SH-SY5Y (cell line): ENCODE results near the gene SCIMP.

ENCODE experiments used
- GATA2 ChIP-seq: IDR thresholded peaks from 2 replicates; pipeline ENCODE4 v1.6.1; 2011; ENCODE audit warnings: mild to moderate bottlenecking, low read depth, low read length
- GATA3 ChIP-seq: IDR thresholded peaks from 2 replicates; pipeline ENCODE4 v1.6.1; 2011; ENCODE audit warnings: low read depth, mild to moderate bottlenecking, low read length, moderate library complexity

Gene SCIMP

DNA sequence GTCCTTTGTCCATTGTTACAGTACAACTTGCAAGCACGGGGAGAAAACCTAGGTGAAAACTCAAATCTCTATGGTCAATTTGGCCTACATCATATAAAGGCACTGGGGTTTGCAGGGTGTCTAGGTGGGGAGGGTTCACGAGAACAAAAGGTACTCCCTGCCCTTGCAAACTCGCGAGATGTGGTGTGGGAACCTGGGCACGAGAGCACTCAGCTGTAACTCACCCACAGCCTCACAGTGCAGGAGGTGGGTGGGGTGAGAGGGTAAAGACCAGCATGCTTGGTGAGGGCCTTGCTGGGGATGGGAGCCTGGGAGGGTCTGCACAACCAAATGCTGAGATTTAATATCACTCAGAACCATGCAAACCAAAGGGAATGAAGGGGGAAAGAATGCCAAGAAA is 24.6 kb downstream of the SCIMP start:
- no peak for TF ChIP-seq GATA2
- no peak for TF ChIP-seq GATA3

DNA sequence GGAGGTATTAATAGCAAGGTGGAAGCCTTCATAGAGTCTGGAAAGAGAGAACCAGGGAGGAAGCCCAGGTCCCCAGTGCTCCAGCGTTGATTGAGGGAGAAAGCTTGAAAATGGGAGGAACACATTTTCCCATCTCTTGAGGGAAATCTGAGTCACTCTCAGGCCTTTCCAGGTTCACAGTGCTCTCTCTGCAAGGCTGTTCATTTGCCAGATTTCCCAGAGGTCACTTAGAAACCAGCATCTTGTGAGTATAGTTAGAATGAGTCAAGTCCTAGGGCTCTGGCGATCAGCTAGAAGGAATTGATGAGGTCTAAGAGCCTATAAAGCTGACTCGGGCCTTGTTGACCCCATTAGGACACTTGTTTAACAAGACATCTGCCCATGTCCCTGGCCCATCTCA is 25.3 kb downstream of the SCIMP start:
- TF ChIP-seq GATA2 (no peak), GATA3 (no peak)

DNA sequence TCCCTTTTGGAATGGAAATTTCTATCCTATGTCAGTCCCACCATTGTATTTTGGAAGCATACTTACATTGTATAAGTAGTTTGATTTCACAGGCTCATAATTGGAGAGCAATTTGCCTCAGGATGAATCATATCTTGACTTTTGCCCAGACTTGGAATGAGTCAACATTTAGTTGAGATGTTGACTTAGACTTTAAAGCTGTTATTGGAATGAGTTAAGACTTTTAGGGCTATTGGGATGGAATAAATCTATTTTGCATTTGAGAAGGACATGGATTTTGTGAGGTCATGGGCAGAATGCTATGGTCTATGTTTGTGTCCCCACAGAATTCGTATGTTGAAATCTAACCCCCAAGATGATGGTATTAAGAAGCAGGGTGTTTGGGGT is 30.8 kb downstream of the SCIMP start:
- TF ChIP-seq GATA2 = no peak
- TF ChIP-seq GATA3 = no peak

DNA sequence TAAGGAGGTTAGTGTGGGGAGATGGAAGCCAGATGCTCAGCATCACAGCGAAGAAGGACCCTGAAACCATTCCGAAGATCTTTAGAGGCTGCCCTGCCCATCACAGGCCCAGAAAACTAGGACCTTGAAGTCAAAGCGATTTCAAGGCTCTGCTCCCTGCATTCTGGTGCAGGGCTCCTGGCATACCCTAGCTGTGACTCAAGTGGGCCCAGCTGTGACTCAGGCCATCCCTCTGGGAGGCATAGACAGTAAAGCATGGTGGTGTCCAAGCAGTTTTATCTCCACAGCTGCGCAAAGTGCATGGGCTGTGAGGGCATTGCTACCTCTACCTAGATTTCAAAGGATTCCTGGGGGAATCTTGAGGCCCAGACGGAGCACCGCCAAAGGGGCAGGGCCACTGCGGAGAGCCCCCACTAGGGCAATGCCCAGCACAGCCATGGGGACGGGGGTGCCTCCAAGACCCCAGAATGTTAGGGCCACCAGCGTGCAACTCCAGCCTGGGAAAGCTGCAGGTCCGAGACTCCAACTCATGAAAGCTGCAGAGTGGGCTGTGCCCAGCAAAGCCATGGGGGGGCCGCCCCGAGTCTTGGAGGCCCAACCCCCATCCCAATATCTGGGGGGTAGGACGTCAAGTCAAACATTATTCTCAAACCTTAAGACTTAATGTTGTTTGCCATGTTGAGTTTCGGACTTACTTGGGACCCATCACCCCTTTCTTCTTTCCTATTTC is 31.3 kb downstream of the SCIMP start:
- TF ChIP-seq GATA3 (no peak), GATA2 (no peak)

DNA sequence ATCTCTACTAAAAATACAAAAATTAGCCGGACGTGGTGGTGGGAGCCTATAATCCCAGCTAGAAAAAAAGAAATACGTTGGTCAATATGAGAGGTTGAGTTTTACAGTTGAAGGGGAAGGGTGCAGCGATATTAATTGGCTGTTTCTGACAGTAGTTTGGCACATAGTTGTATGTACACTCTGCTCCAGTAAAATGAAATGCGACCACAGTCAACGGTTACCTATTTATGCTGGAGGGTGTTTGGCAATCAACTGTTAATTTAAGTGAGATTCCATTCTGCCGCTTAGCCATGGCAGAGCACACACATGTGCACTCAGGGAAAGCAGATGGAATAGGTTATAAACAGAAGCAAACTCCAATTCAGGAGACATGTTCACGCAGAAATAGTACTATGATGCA is 33.6 kb downstream of the SCIMP start:
- TF ChIP-seq GATA2 (no peak), GATA3 (no peak)

DNA sequence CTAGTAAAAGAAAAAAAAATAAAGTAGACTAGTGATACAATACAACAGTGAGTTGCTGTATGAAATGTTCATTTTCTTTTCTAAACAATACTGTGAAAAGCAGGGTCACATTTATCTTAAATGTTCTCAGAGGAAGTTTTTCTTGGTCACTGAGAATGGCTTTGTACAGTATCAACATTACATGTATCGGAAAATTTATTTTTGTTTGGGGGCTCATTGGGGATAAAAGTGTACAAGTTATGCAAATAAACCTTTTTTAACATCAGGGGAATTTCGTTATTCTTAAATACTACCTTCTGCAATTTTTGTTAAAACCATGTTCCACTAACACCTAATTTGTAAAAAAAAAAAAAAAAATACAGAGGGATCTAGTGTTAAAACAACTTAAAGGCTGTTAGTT is 34.3 kb downstream of the SCIMP start:
- TF ChIP-seq GATA2 = no peak
- TF ChIP-seq GATA3 = no peak

DNA sequence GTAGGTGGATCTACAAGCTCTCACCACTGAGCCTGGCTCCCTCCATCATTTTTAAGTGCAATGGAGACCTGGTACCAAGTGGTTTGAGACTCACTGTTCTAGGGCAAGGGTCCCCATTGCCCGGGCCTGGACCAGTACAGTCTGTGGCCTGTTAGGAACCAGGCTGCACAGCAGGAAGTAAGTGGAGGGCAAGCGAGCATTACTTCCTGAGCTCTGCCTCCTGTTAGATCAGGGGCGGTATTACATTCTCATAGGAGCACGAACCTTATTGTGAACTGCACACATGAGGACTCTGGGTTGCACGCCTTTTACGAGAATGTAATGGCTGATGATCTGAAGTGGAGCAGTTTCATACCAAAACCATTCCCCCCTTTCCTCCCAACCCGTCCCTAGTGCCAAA is 36.2 kb downstream of the SCIMP start:
- no peak for TF ChIP-seq GATA2
- TF ChIP-seq GATA3 = no peak

DNA sequence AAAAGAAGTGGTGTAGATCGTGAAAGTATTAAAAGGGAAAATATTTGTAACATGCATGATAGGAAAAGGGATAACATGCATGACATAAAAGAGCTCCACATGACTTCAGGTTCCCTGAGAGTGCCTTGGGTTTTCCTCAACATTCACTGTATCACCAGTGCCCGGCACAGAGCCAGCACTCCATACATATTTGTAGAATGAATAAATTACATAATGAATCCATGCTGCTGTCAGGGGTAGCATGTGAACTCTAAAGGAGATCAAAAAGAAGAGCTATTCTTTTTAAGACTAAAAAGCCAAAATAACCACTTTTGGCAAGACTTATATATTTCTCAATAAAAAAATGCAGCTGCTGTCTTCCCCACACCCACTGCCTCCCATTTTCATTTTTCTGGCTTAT is 40.3 kb downstream of the SCIMP start:
- TF ChIP-seq GATA3 (no peak), GATA2 (no peak)

DNA sequence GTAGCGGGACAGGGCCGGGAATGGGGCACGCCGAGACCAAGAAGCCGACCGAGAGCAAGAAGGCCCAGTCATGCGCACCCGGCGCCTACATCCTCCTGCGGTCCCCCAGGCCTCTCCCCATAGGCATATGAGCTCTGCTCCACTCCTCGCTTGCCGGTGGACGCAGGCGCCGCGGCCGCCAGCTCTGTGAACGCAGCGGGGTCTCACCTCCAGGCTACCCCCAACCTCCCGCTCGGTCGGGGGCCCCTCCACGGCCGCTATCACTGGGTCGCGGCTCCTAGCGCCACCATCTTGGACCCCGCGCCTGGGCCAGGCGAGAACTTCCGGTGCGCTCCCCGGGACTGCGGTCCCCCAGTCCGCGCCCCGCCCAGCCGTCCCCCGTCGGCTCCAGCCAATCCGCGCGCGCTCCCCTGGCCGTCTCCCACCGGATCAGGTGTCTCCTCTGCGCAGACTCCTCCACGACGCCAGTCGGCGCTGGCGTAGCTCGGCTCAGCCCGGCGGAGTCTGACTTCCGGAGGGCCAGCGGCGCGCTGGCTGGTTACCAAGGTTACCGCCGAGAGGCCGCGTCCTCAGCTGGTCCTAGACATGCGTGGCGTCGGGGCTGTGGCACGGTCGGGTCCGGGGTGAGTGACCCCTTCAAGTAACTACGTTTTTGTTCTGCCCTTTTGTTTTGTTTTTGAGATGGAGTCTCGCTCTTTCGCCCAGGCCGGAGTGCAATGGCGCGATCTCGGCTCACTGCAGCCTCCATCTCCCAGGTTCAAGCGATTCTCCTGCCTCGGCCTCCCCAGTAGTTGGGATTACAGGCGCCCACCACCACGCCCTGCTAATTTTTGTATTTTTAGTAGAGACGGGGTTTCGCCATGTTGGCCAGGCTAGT is 42.9 kb downstream of the SCIMP start, which contains the start of gene ZNF594:
Gene ZNF594 (minus strand): TSS at position 328 of the 877 bp plus-strand sequence. CDS start 7,612 bp downstream, outside the sequence.
- TF ChIP-seq GATA2 = no peak
- TF ChIP-seq GATA3 = no peak

DNA sequence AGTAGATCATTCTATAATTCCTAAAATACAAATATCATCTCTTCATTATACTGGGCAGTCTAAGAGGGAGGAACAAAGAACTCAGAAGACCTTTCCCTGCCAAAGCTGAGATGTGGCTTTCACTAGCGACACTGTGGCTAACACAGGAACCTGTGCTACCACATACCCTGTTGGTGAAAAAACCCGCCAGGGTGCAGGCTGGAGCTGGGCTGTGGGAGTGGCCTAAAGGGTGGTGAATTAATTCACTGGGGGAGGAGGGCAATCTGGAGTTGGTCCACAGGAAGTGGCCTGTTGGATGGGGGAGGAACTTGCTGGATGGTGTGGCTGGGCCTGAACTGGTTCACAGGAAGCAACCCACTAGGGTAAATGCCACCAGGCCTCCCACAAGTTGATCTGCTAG is 50.4 kb downstream of the SCIMP start:
- TF ChIP-seq GATA2 (no peak), GATA3 (no peak)

DNA sequence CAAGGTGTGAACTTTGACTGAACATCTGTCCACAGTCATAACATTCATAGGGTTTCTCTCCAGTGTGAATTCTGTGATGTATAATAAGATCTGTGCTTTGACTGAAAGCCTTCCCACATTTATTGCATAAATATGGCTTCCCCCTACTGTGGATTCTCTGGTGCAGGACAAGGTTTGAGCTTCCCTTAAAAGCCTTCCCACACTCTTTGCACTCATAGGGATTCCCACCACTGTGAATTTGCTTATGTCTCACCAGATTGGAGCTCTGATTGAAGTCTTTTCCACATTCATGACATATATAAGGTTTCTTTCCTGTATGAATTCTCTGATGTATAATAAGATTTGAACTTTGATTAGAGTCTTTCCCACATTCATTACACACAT is 51.3 kb downstream of the SCIMP start:
- TF ChIP-seq GATA2 = no peak
- TF ChIP-seq GATA3 = no peak

DNA sequence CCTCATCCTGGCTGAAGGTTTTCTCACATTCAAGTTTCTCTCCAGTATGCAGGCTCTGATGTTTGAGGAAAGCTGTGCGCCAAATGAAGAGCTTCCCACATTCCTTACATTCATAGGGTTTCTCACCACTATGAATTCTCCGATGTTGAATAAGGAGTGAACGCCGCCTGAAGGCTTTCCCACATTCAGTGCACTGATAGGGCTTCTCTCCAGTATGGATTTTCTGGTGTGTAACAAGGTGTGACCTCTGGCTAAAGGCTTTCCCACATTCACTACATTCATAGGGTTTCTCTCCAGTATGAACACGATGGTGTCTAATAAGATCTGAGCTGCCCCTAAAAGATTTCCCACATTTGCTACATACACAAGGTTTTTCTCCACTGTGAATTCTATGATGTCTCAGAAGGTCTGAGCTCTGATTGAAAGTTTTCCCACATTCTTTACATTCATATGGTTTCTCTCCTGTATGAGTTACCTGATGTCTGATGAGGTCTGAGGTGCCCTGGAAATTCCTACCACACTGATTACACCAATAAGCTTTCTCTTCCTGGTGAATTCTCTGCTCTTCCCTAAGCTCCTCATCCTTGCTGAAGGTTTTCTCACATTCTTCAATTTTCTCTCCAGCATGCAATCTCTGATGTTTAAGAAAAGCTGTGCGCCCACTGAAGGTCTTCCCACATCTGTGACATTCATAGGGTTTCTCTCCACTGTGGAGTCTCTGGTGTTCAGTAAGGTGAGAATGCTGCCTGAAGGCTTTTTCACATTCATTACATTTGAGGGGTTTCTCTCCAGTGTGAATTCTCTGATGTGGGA is 51.9 kb downstream of the SCIMP start:
- TF ChIP-seq GATA3 = no peak
- TF ChIP-seq GATA2 = no peak

DNA sequence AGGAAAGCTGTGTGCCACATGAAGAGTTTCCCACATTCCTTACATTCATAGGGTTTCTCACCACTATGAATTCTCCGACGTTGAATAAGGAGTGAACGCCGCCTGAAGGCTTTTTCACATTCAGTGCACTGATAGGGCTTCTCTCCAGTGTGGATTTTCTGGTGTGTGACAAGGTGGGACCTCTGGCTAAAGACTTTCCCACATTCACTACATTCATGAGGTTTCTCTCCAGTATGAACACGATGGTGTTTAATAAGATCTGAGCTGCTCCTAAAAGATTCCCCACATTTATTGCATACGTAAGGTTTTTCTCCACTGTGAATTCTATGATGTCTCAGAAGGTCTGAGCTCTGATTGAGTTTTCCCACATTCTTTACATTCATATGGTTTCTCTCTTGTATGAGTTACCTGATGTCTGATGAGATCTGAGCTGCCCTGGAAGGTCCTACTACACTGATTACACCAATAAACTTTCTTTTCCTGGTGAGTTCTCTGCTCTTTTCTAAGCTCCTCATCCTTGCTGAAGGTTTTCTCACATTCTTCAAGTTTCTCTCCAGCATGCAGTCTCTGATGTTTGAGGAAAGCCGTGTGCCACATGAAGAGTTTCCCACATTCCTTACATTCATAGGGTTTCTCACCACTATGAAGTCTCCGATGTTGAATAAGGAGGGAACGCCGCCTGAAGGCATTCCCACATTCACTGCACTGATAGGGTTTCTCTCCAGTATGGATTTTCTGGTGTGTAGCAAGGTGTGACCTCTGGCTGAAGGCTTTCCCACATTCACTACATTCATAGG is 53.0 kb downstream of the SCIMP start:
- TF ChIP-seq GATA2 (no peak), GATA3 (no peak)

DNA sequence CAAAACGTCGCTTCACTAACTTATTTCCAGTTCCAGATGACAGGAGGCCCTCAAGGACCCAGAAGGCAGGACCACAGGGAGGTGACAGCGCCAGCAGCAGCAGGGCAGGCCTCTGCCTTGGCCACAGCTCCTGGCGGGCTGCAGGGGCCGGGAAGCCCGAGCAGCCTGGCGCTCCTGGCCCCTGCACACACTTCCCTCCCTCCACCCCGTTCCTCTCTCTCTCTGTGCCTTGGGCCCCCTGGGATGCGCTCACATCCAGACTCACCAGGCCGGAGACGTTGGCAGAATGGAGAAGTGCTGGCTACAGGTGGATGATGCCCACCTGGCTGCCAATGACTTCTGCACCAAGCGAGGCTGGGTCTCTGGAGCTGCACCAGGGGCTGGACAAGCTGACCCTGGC is 55.7 kb downstream of the SCIMP start:
- TF ChIP-seq GATA2 (no peak), GATA3 (no peak)
